ENCODE results near the gene DISC1. TPM values are rescaled to one million over a fixed set of nuclear protein-coding genes. Genes with fewer than 3 reads are reported as not detected.

DISC1 gene
- total RNA-seq, 1 experiment from 2014 or later: 1.8 TPM

GRCh38 chr1:231991231-231991630 lies 364.6 kb downstream of the DISC1 start:
- H3K27ac ChIP-seq (ENCODE audit: low read depth, low read length): no peak overlapping the region
- no peak overlapping the region for H3K9ac ChIP-seq (ENCODE audit: low read length)
- ChIA-PET POLR2A (no interaction called here), RAD21 (ENCODE audit: low non-redundant PET in 1 of 2, low total read pairs in 2 of 2, uncharacterized antibody in 2 of 2, unreplicated experiment in 2 of 2) (no interaction called here), CTCF (interaction anchor here (1.5 kb wide), 1 partner anchor 8 kb away, joined by 5 read pairs; no protein-coding TSS in a partner anchor)
- no peak overlapping the region for H2AFZ ChIP-seq (ENCODE audit: low read depth, low read length, poor library complexity, severe bottlenecking)
- intact Hi-C loops (cut with micrococcal nuclease): no loop called here
- no peaks in the 10 kb centered on the region for H3K36me3 ChIP-seq (ENCODE audit: control insufficient read depth in 1 of 2, insufficient read depth in 2 of 2, low read length in 2 of 2)
- no peaks in the 10 kb centered on the region for H4K20me1 ChIP-seq (ENCODE audit: insufficient read depth)
- no peaks in the 10 kb centered on the region for H3K27me3 ChIP-seq (ENCODE audit: insufficient read depth, low read length)
- BruUV-seq (replicated peaks): no TSS peak
- no peak overlapping the region for H3K4me2 ChIP-seq (ENCODE audit: low read length)
- no peaks in the 10 kb centered on the region for H3K4me1 ChIP-seq (ENCODE audit: control insufficient read depth in 1 of 2, insufficient read depth in 2 of 2, low read length in 2 of 2)
- DNase-seq (ENCODE audit: low read depth, low spot score) (no peak), ATAC-seq (no peak)
- H3K4me3 ChIP-seq (replicated peaks in 1 of 2; ENCODE audit: low read depth in 1 of 2, low read length in 2 of 2): no peak overlapping the region
- H3K9me3 ChIP-seq (ENCODE audit: control insufficient read depth in 1 of 2, insufficient read depth in 1 of 2, low read depth in 1 of 2, low read length in 2 of 2): no peaks in the 10 kb centered on the region
- H3K9me2 ChIP-seq (ENCODE audit: insufficient read depth): no peaks in the 10 kb centered on the region
- no peaks in the 10 kb centered on the region for H3K79me2 ChIP-seq (ENCODE audit: insufficient read depth, low read length)
- TF ChIP-seq SP1 (IDR thresholded peaks at IDR 0.05; ENCODE audit: low read depth) (no peak), SIN3A (IDR thresholded peaks at IDR 0.05; ENCODE audit: low read depth) (no peak), TCF7L2 (IDR thresholded peaks at IDR 0.05; ENCODE audit: borderline replicate concordance, extremely low read depth, insufficient read depth, insufficient read length) (no peak), CBX3 (IDR thresholded peaks at IDR 0.05; ENCODE audit: low read depth) (no peak), EZH2phosphoT487 (IDR thresholded peaks at IDR 0.05; ENCODE audit: borderline replicate concordance) (no peak), ZFX (IDR thresholded peaks at IDR 0.05) (no peak), ELF1 (IDR thresholded peaks at IDR 0.05; ENCODE audit: borderline replicate concordance, low read depth) (no peak), CTCF (IDR thresholded peaks at IDR 0.05 in 2 of 3, conservative IDR thresholded peaks at IDR 0.05 in 1 of 3; ENCODE audit: borderline replicate concordance in 1 of 3, insufficient read depth in 1 of 3, low read depth in 2 of 3, low read length in 2 of 3) (no peak), ZNF274 (IDR thresholded peaks at IDR 0.05; ENCODE audit: low read depth, low read length) (no peak), MAX (IDR thresholded peaks at IDR 0.05) (no peak), SRF (IDR thresholded peaks at IDR 0.05; ENCODE audit: low read depth) (no peak), POLR2AphosphoS5 (IDR thresholded peaks at IDR 0.05; ENCODE audit: low read depth, low read length) (no peak), JUND (IDR thresholded peaks at IDR 0.05) (no peak)
